ENCODE results near the gene SLMAP.

- TF ChIP-seq CTCF (IDR thresholded peaks at IDR 0.05): no peak
- TF ChIP-seq EP300 (IDR thresholded peaks at IDR 0.05): no peak
- no peak for TF ChIP-seq SMC3 (IDR thresholded peaks at IDR 0.05)
- no peak for TF ChIP-seq CEBPB (IDR thresholded peaks at IDR 0.05)
- TF ChIP-seq POLR2A (IDR thresholded peaks at IDR 0.05; ENCODE audit: low read length): no peak
- TF ChIP-seq POLR2AphosphoS2 (conservative IDR thresholded peaks at IDR 0.05; ENCODE audit: low read length): no peak
- no peak for TF ChIP-seq NPAS2 (CRISPR knock-in tag; IDR thresholded peaks at IDR 0.05; ENCODE audit: borderline replicate concordance)
- no peak for TF ChIP-seq PHF8 (IDR thresholded peaks at IDR 0.05; ENCODE audit: borderline replicate concordance, low read depth)
- no peak for TF ChIP-seq BHLHE40 (IDR thresholded peaks at IDR 0.05; ENCODE audit: low read depth, low read length)
- TF ChIP-seq RFX5 (IDR thresholded peaks at IDR 0.05): no peak
- no peak for TF ChIP-seq TP53 (CRISPR knock-in tag; IDR thresholded peaks at IDR 0.05)
- no peak for TF ChIP-seq FOXS1 (CRISPR knock-in tag; IDR thresholded peaks at IDR 0.05)
- TF ChIP-seq REST (IDR thresholded peaks at IDR 0.05): no peak
- no peak for TF ChIP-seq ZFP36 (IDR thresholded peaks at IDR 0.05; ENCODE audit: borderline replicate concordance, partially characterized antibody)
Observed at GRCh38 chr3:57809609-57809968, 53.5 kb downstream of the SLMAP start.
